Testis (tissue), 3 donors: ENCODE measurements around the gene GLDC. TPM values are rescaled to one million over a fixed set of nuclear protein-coding genes. Genes with fewer than 3 reads are reported as not detected.

ENCODE experiments used
- DNase-seq: peaks from one replicate; pipeline ENCODE4 v3.0.0-alpha.2; 2019
- H3K27ac ChIP-seq, 2 donors: fragments of 200-600 bp; sonication (generic); one replicate each; pipeline ENCODE4 v1.5.1; 2019
- H3K27me3 ChIP-seq: fragments of 200-600 bp; sonication (generic); one replicate; pipeline ENCODE4 v1.5.1; 2019
- H3K36me3 ChIP-seq: fragments of 200-600 bp; sonication (generic); one replicate; pipeline ENCODE4 v1.5.1; 2017; ENCODE audit warnings: low read depth; ENCODE audit errors: missing control alignments
- H3K4me1 ChIP-seq: fragments of 200-600 bp; sonication (generic); one replicate; pipeline ENCODE4 v1.5.1; 2019
- H3K4me3 ChIP-seq, 2 donors: fragments of 200-600 bp; sonication (generic); one replicate each; pipeline ENCODE4 v1.5.1; 2017 to 2019
- H3K9me3 ChIP-seq: fragments of 200-600 bp; sonication (generic); one replicate; pipeline ENCODE4 v1.5.1; 2017
- POLR2A ChIP-seq: fragments of 450-650 bp; IDR thresholded peaks from one replicate; pipeline ENCODE4 v1.6.1; 2017; ENCODE audit warnings: antibody characterized with exemption, mild to moderate bottlenecking, moderate library complexity
- WGBS, 2 donors: methylation state at CpG; one replicate each; pipeline ENCODE4 v1.1.5; 2018; 5-methylcytosine and 5-hydroxymethylcytosine counted together
- intact Hi-C: fragments of 100-400 bp; cut with DNase I; formaldehyde crosslinking; loops from one replicate; pipeline ENCODE4 v1.15.1; 2023; ENCODE audit warnings: low total_unique reads
- polyA plus RNA-seq: library from polyadenylated mRNA; stranded (reverse); fragments of 350-450 nt; fragmentation: Illumina TruSeq; extraction: RNeasy Lipid Tissue Mini Kit (QIAGEN cat#74804); gene quantifications from one replicate; pipeline ENCODE4 v1.2.3, GENCODE V29; 2014; ENCODE audit warnings: low read depth, low replicate concordance; ENCODE audit not compliant: insufficient read depth
- total RNA-seq, 2 donors: library from RNA; depleted of rRNA; stranded (reverse); fragments of >200 nt; gene quantifications; one replicate each; pipeline ENCODE4 v1.2.3, GENCODE V29; 2016
- TF ChIP-seq, protein P1 (sequence below), 3 experiments: fragments of 450-650 bp in 2 of 3; fragments of 200-600 bp in 1 of 3; sonication (generic) in 1 of 3; IDR thresholded peaks; one replicate each; pipeline ENCODE4 v1.5.1; 2016 to 2019; ENCODE audit warnings: antibody characterized with exemption in 3 of 3, mild to moderate bottlenecking in 2 of 3, moderate library complexity in 1 of 3

Gene GLDC
- total and polyA plus RNA-seq, 3 donors from 2014 or later: 11.4 to 12.3 (median 12.2) TPM

- no peak for DNase-seq
- Histone ChIP-seq H3K9me3 (no peaks in the 10 kb centered on the region), H3K4me1 (peaks cover 6% of the 10 kb centered on the region), H3K27me3 (no peaks in the 10 kb centered on the region), H3K36me3 (no peaks in the 10 kb centered on the region), H3K4me3 (no peak overlapping the region), H3K27ac (no peak overlapping the region)
- 86 to 88% methylated on average over 10 of the region's 10 CpGs for WGBS, 2 donors
- no peak for TF ChIP-seq POLR2A
- TF ChIP-seq, protein P1, sequence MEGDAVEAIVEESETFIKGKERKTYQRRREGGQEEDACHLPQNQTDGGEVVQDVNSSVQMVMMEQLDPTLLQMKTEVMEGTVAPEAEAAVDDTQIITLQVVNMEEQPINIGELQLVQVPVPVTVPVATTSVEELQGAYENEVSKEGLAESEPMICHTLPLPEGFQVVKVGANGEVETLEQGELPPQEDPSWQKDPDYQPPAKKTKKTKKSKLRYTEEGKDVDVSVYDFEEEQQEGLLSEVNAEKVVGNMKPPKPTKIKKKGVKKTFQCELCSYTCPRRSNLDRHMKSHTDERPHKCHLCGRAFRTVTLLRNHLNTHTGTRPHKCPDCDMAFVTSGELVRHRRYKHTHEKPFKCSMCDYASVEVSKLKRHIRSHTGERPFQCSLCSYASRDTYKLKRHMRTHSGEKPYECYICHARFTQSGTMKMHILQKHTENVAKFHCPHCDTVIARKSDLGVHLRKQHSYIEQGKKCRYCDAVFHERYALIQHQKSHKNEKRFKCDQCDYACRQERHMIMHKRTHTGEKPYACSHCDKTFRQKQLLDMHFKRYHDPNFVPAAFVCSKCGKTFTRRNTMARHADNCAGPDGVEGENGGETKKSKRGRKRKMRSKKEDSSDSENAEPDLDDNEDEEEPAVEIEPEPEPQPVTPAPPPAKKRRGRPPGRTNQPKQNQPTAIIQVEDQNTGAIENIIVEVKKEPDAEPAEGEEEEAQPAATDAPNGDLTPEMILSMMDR (IDR thresholded peaks at IDR 0.05): no peak
- intact Hi-C loops: no loop called here
These were observed 79.0 kb downstream of the GLDC start for GRCh38 chr9:6566409-6567139.

DNA sequence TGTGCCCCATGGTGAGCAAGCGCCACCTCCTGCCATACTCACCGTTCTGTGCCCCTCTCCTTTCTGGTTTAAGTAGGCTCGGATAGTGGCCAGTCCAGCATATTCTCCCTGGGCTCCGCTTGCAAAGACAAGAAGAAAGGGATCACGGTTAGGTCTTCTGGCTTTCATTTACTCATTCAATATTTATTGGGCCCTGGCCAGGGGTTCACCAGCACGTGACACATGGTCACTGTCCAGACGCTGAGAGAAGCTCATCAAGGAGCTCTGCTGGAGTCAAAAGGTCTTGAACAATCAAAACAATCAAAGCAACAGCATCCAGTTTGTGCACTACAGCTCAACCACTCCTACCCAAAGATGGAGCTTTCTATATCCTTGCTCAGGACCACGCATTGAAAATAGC, 80.2 kb downstream of the GLDC start:
- Histone ChIP-seq H3K4me3 (no peak overlapping the region), H3K36me3 (no peaks in the 10 kb centered on the region), H3K9me3 (no peaks in the 10 kb centered on the region), H3K27me3 (no peaks in the 10 kb centered on the region), H3K27ac (no peak overlapping the region), H3K4me1 (peaks cover 6% of the 10 kb centered on the region)
- no peak for DNase-seq
- intact Hi-C loops: no loop called here
- TF ChIP-seq POLR2A: no peak
- TF ChIP-seq, protein P1 (IDR thresholded peaks at IDR 0.05): no peak
- WGBS, 2 donors: 49 to 67% methylated on average over 8 of the region's 8 CpGs

GRCh38 chr9:6564868-6565267, 80.7 kb downstream of the GLDC start:
- H3K27ac ChIP-seq: no peak overlapping the region
- no peak overlapping the region for H3K4me3 ChIP-seq
- no peaks in the 10 kb centered on the region for H3K9me3 ChIP-seq
- H3K36me3 ChIP-seq: no peaks in the 10 kb centered on the region
- H3K27me3 ChIP-seq: no peaks in the 10 kb centered on the region
- no peak for TF ChIP-seq POLR2A
- TF ChIP-seq, protein P1 (IDR thresholded peaks at IDR 0.05): no peak
- intact Hi-C loops: no loop called here
- no peak for DNase-seq
- peaks cover 6% of the 10 kb centered on the region for H3K4me1 ChIP-seq
- 40 to 48% methylated on average over 3 of the region's 3 CpGs for WGBS, 2 donors

GRCh38 chr9:6564360-6564759, 81.2 kb downstream of the GLDC start:
- DNase-seq: no peak
- H3K36me3 ChIP-seq: no peaks in the 10 kb centered on the region

More at GRCh38 chr9:6564360-6564759, 81.2 kb downstream of the GLDC start:
- H3K4me3 ChIP-seq: no peak overlapping the region
- H3K27ac ChIP-seq: no peak overlapping the region
- intact Hi-C loops: no loop called here
- no peaks in the 10 kb centered on the region for H3K27me3 ChIP-seq
- no peak for TF ChIP-seq POLR2A
- TF ChIP-seq, protein P1 (IDR thresholded peaks at IDR 0.05): no peak
- H3K4me1 ChIP-seq: peaks cover 6% of the 10 kb centered on the region
- whole genome bisulfite sequencing, 2 donors: 67 to 82% methylated on average over 5 of the region's 5 CpGs
- no peaks in the 10 kb centered on the region for H3K9me3 ChIP-seq
